GM21825 (cell line): ENCODE data around the gene DCBLD2.
"Not testable (repeated sequence)": the region's sequence is repeated elsewhere in the genome, so short reads cannot be mapped to it uniquely, and the experiment has no call there.

ENCODE experiments used
- ATAC-seq: cut with Tn5 transposase; IDR thresholded peaks from one replicate; pipeline ENCODE4 v1.9.1; 2021; ENCODE audit warnings: mild to moderate bottlenecking, moderate library complexity; ENCODE audit not compliant: unreplicated experiment

Gene DCBLD2

GRCh38 chr3:98892263-98892662 is 9.2 kb downstream of the DCBLD2 start:
- no peak for ATAC-seq

GRCh38 chr3:98890965-98891910 is 10.3 kb downstream of the DCBLD2 start:
- no peak for ATAC-seq

DNA sequence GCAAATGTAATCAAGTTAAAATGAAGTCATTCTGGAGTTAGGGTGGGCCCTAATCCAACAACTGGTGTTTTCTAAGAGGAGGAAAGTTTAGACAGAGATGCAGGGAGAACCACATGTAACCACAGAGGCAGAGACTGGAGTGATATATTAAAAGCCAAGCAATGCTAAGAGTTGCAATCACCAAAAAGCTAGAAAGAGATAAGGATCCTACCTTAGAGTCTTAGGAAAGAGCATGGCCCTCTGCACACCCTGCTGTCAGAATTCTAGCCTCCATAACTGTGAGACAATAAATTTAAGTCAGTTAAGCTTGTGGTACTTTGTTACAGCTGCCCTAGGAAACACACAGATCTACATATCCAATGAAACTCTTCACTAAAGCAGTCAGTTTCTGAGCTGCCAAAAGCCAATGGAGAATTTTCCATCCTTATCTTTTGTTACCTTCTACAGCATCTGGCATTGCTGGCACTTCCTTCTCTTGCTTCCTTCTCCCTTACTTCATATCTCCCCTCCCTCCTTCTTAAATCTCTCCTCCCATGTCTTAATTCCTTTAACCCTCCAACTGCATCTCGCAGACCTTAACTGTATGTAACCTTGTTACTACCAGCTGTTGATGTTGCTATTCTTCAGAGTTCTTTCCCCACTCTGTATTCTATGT is 11.2 kb downstream of the DCBLD2 start:
- ATAC-seq: no peak

DNA sequence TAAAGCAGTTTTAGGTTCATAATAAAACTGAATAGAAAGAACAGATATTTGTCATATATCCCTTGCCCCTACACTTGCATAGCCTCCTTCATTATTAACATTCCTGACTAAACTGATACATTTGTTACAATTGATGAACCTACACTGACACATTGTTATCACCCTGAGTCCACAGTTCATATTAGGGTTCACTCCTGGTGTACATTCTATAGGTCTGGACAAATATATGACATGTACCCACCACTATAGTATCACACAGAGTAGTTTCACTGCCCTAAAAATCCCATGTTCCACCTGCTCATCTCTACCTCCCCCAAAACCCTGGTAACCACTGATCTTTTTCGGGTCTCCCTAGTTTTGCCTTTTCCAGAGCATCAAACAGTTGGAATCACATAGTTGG is 13.8 kb downstream of the DCBLD2 start:
- no peak for ATAC-seq

DNA sequence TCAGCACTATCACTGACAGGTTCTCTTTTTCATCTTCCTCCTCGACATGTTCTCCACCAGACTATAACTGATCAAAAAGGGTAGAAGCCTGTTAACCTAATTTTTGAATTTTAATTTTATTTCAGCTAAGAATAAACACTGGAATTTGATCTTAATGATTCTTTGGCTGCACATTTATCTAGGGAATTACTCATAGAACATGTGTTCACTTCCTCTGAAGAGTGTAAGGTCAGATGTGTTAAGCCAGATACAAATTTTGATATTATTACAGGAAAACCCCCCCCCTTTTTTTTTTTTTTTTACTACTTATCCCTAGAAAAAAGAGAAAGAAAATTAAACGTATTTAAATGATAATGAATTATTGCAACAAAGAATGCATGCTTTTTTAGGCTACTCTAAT is 15.0 kb downstream of the DCBLD2 start:
- no peak for ATAC-seq

DNA sequence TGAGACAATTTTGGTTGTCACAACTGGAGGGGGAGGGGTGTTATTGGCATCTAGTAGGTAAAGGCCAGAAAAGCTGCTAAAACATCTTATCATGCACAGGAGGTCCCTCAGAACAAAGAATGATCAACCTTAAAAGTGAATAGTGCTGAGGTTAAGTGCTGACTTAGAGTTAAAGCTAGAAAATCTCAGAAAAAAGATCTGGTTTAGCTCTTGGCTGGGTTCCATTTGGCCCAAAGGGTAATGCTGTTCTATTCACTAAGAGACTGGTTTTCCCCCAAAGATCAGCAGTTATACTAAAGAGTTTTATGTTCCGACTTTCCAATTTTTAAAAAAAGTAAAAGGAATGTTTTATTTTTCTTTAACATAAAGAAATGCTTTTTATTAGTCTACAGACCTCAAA is 15.6 kb downstream of the DCBLD2 start:
- no peak for ATAC-seq

- ATAC-seq: no peak
Measured at GRCh38 chr3:98884675-98885371, 16.7 kb downstream of the DCBLD2 start.

DNA sequence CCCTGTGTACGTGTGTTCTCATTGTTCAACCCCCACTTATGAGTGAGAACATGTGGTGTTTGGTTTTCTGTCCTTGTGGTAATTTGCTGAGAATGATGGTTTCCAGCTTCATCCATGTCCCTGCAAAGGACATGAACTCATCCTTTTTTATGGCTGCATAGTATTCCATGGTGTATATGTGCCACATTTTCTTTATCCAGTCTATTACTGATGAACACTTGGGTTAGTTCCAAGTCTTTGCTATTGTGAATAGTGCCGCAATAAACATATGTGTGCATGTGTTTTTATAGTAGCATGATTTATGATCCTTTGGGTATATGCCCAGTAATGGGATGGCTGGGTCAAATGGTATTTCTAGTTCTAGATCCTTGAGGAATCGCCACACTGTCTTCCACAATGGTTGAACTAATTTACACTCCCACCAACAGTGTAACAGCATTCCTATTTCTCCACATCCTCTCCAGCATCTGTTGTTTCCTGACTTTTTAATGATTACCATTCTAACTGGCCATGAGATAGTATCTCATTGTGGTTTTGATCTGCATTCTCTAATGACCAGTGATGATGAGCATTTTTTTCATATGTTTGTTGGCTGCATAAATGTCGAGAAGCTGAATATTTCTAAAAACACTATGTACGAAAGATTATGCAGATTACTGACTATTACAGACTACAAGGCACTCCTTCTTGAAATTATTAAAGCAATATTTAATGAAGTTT is 18.7 kb downstream of the DCBLD2 start:
- not testable (repeated sequence) for ATAC-seq

DNA sequence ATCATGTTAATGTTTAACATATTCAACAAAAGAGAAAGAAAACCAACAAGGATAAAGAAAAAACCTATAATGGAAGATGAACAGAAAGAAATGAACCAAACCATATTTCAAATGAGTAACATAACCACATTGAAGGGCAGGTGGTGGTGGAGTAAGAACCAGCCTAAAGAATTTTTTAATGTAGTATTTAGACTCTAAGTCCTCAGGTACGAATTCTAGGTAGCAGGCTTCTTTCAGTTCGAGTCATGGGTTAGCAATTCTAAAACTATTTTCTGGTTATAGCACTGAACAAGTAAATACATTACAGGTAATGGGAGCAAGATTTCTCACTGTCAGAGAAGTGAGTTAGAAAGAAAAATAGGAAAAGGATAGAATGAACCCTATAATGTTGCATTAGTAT is 24.4 kb downstream of the DCBLD2 start:
- ATAC-seq: no peak

- no peak for ATAC-seq
Measured at GRCh38 chr3:98875535-98875934, 26.0 kb downstream of the DCBLD2 start.

DNA sequence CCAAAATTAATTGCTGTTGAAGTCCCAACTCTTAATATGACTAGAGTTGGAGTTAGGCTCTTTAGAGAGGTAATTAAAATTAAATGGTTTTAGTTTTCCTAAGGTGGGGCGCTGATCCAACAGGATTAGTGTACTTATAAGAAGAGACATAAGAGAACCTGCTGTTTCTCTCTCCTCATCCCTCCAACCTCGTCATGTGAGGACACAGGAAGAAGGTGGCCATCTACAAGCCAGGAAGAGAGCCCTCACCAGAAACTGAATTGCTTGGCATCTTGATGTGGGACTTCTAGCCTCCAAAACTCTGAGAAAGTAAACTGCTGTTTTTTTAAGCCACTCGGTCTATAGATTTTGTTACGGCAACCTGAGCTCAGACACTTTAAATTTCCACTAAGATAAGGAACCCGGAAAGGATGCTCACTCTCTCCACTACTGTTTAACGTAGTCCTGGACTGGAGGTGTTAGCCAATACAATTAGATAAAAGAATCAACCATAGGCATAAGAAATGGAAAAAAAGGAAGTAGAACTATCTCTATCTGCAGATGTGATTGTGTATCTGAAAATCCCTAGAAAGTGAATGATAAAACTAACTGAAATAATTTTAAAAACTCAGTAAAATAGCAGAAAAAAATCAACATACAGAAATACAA is 26.8 kb downstream of the DCBLD2 start:
- no peak for ATAC-seq

DNA sequence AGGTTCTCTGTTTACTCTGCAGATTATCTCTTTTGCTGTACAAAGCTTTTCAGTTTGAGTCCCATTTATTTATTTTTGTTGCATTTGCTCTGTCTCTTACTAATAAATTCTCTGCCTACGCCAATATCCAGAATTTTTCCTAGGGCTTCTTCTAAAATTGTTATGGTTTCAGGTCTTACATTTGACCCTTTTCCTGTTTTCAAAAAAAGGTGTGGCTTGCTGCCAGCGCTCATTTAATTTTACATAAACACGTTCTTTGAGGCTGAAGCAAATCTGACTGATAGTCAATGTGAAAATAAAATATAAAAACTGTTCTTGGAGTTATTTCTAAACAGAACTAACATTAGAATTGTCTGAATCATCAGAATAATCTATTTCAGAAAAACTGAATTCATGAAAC is 32.1 kb downstream of the DCBLD2 start:
- ATAC-seq: no peak

GRCh38 chr3:98857971-98858370 is 43.5 kb downstream of the DCBLD2 start:
- not testable (repeated sequence) for ATAC-seq

DNA sequence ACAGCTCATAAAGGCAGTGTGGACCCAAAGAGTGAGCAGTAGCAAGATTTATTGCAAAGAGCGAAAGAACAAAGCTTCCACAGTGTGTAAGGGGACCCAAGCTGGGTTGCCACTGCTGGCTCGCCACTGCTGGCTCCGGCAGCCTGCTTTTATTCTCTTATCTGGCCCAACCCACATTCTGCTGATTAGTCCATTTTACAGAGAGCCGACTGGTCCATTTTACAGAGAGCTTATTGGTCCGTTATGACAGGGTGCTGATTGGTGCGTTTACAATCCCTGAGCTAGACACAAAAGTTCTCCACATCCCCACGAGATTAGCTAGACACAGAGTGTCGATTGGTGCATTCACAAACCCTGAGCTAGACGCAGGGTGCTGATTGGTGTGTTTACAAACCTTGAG is 44.2 kb downstream of the DCBLD2 start:
- not testable (repeated sequence) for ATAC-seq

GRCh38 chr3:98856724-98857123 is 44.8 kb downstream of the DCBLD2 start:
- ATAC-seq: no peak

DNA sequence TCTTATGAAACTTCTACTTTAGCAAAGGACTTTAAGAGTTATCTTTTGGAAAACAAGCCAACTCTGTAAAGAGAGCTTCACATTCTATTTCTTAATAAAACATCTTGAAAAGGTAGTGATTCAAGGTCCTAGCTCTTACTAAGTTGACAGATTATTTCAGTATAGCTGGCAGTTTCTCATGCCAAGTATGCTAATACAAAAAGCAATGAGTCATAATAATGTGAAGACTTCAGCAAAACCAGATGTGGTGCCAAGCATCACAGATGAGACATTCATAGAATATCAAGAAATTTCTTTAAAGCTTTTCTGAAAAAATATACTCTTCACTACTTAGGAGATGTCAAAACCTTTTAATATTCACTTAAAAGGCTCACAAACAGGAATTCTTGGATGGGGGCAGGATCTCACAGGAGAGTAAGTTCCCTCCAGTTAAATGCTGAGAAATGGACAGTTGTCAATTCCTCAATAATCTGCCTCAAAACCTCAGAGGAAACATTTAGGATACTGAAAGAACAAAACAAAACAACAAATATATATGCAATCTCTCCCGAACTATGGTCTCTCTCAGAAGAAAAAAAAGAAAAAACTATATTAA is 45.6 kb downstream of the DCBLD2 start:
- no peak for ATAC-seq

DNA sequence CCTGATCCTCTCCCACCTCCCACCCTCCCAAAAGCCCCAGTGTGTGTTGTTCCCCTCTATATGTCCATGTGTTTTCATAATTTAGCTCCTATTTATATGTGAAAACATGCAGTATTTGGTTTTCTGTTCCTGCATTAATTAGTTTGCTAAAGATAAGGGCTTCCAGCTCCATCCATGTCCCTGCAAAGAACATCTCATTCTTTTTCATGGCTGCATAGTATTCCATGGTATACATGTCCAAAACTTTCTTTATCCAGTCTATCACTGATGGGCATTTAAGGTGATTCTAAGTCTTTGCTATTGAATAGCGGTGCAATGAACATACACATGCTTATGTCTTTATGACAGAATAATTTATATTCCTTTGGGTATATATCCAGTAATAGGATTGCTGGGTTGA is 53.4 kb downstream of the DCBLD2 start:
- ATAC-seq: no peak

DNA sequence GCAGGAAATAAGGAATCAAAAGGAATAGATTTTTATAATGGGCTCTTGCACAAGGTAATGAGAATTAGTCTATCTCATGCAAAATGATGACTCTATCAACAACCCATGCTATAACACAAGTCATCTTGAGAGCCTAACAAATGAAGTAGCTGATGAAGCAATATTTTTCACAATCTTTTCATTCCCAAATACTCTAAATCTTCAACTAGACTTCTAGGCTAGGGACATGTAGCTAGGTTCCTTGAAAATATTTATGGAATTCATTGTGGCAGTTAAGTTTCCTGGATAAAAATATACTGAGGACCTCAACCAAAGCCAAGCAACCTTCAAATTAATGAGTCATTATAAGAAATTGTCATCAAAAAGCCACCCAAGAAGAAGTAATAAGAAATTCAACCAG is 55.4 kb downstream of the DCBLD2 start:
- ATAC-seq: no peak

- ATAC-seq: no peak
Measured at GRCh38 chr3:98843266-98843959, 58.1 kb downstream of the DCBLD2 start.

DNA sequence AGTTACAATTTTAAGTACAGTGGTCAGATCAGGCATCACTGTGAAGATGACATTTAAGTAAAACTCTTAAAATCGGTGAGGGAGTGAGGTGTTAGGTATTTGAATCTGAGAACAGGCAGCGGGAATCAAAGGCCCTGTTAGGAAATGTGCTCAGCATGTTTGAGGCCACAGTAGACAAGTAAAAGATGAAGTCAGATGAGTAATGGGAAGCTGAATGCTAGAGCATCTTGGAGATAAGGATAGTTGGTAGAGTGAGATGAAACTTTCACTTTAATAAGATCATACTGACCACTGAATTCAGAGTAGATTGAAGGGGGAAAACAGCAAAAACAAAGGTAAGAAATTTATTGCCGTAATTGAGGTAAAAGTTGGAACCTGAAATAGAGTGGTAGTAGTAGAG is 61.6 kb downstream of the DCBLD2 start:
- ATAC-seq: no peak
